Mesothelial cell of epicardium (in vitro differentiated cells): ENCODE data around the gene B3GALNT1. TPM values are rescaled to one million over a fixed set of nuclear protein-coding genes. Genes with fewer than 3 reads are reported as not detected.

Experiments used
- DNase-seq, 2 experiments: peaks; one replicate each; pipeline ENCODE4 v3.0.0; 2021; ENCODE audit warnings: low spot score in 2 of 2; ENCODE audit not compliant: unreplicated experiment in 2 of 2
- H3K27ac Mint-ChIP-seq: 2 replicates; pipeline ENCODE4 v1.8.0; 2021; ENCODE audit warnings: mixed read lengths
- H3K27me3 Mint-ChIP-seq: 2 replicates; pipeline ENCODE4 v1.8.0; 2021; ENCODE audit warnings: low read depth, mixed read lengths
- H3K36me3 Mint-ChIP-seq: 2 replicates; pipeline ENCODE4 v1.8.0; 2021; ENCODE audit warnings: mixed read lengths
- H3K4me1 Mint-ChIP-seq: 2 replicates; pipeline ENCODE4 v1.8.0; 2021; ENCODE audit warnings: mixed read lengths
- H3K4me3 Mint-ChIP-seq: 2 replicates; pipeline ENCODE4 v1.8.0; 2021; ENCODE audit warnings: mild to moderate bottlenecking, moderate library complexity, mixed read lengths
- H3K9me3 Mint-ChIP-seq: 2 replicates; pipeline ENCODE4 v1.8.0; 2021; ENCODE audit warnings: mixed read lengths
- CTCF ChIP-seq: fragments of 200-600 bp; sonication (generic); IDR thresholded peaks from one replicate; pipeline ENCODE4 v1.5.0; 2021; ENCODE audit warnings: antibody characterized with exemption; ENCODE audit not compliant: unreplicated experiment
- total RNA-seq: library from RNA; stranded (reverse); gene quantifications from 3 replicates; pipeline ENCODE4 v1.2.1, GENCODE V29; 2021

B3GALNT1 gene
- total RNA-seq, 1 donor from 2014 or later, result 31.1 TPM

DNA sequence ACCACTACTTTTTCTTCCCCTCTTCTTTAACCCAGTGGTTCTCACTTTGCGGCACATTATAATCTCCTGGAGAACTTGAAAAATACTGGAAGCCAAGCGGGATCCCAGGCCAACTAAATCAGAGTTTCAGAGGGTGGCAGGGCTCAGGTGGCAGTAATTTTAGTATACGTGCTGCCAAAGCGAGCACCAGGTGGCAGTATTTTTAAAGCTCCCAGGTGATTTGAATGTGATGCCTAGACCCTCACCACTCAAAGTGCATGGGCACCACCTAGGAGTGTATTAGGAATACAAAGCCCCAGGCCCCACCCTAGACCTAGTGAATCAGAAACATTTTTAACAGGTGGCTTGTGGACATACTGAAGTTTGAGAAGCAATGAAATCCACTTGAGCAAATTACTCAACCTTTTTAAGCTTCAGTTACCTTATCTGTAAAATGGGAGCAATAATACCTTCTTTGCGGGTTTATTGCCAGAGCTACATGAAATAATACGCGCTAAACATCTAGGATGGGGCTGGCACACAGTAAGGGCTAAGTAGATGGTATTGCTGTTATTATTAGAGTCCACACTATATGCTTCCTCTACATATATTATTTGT, 8.3 kb downstream of the B3GALNT1 start:
- Mint-ChIP-seq H3K4me3 (no peak overlapping the region), H3K27me3 (no peaks in the 10 kb centered on the region), H3K9me3 (no peaks in the 10 kb centered on the region), H3K4me1 (no peaks in the 10 kb centered on the region), H3K27ac (no peak overlapping the region), H3K36me3 (peaks cover 38% of the 10 kb centered on the region)
- no peak for TF ChIP-seq CTCF
- DNase-seq, result no peak

DNA sequence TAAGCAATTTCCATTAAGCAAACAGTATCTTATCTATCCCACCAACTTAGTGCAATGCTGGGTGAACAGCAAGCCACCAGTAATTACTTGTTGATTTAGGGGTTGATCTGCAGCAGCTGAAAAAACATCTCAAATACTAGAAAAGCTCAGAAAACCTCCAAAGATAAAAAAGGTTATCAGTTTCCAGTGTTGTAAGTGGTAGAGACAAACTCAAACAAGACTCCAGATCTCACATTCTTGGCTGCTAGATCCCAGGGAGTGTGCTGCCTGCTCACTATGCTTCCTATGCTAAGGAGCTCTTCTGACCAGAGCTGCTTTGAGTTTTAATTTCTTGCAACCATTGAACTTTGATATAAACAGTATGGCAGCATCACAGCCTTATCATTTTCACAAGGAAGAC, 11.3 kb downstream of the B3GALNT1 start:
- H3K36me3 Mint-ChIP-seq, result peaks cover 23% of the 10 kb centered on the region
- H3K4me3 Mint-ChIP-seq, result no peak overlapping the region
- H3K27me3 Mint-ChIP-seq, result no peaks in the 10 kb centered on the region
- no peak for TF ChIP-seq CTCF
- no peak overlapping the region for H3K27ac Mint-ChIP-seq
- H3K4me1 Mint-ChIP-seq, result no peaks in the 10 kb centered on the region
- no peaks in the 10 kb centered on the region for H3K9me3 Mint-ChIP-seq
- no peak for DNase-seq

DNA sequence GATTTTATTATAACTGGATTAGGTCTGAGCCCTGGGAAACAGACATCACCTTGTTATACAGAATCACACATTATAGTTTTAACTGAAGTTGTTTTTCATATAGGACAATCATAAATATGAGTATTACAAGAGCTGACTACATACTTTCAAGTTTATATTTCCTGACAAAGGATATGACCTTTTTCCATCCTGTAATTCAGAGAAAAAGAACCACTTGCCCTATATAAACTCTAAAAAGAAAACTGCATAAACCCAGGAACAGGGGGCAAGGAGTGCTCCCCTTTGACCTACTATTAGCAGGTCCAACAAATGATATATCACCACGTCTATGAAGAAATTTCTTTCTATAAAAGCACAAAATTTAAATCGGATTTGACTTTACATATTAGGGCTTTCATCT, 20.9 kb downstream of the B3GALNT1 start:
- Mint-ChIP-seq H3K27me3 (no peaks in the 10 kb centered on the region), H3K4me1 (no peaks in the 10 kb centered on the region), H3K27ac (no peak overlapping the region), H3K4me3 (no peak overlapping the region), H3K36me3 (peaks cover 33% of the 10 kb centered on the region), H3K9me3 (no peaks in the 10 kb centered on the region)
- DNase-seq, result no peak
- TF ChIP-seq CTCF, result no peak

- H3K36me3 Mint-ChIP-seq, result peaks cover 24% of the 10 kb centered on the region
- no peak overlapping the region for H3K27ac Mint-ChIP-seq
- no peak overlapping the region for H3K4me3 Mint-ChIP-seq
- H3K9me3 Mint-ChIP-seq, result no peaks in the 10 kb centered on the region
- no peaks in the 10 kb centered on the region for H3K4me1 Mint-ChIP-seq
- TF ChIP-seq CTCF, result no peak
- no peaks in the 10 kb centered on the region for H3K27me3 Mint-ChIP-seq
- DNase-seq, result no peak
These were observed 22.0 kb downstream of the B3GALNT1 start for GRCh38 chr3:161083131-161083530.

- Mint-ChIP-seq H3K27ac (peak overlapping the region; percentile 4), H3K36me3 (peaks cover 18% of the 10 kb centered on the region), H3K9me3 (no peaks in the 10 kb centered on the region), H3K4me1 (no peaks in the 10 kb centered on the region), H3K4me3 (no peak overlapping the region), H3K27me3 (no peaks in the 10 kb centered on the region)
- no peak for TF ChIP-seq CTCF
- no peak for DNase-seq
These were observed 23.1 kb downstream of the B3GALNT1 start for GRCh38 chr3:161082063-161082462.

DNA sequence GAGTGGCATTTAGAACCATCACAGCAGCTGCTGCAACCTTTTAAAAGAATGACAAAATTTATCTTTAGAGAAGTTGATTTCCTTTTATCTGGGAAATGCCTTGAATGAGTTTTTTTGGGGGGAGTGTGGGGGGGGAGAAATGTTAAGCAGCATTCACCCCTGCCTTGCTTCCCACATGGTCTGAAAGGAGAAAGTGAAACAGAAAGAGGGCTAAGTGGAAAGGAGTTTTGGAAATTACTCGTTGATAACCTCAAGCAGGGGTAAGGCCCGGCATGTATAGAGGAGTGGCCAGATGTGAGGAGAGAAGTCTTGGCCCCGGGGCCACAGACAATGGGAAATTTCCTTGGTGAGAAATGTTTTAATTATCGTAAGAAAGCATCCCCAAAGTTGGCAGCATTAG, 23.5 kb downstream of the B3GALNT1 start:
- no peaks in the 10 kb centered on the region for H3K9me3 Mint-ChIP-seq
- H3K27ac Mint-ChIP-seq, result no peak overlapping the region
- TF ChIP-seq CTCF, result no peak

More for the DNA sequence above, 23.5 kb downstream of the B3GALNT1 start:
- peaks cover 15% of the 10 kb centered on the region for H3K36me3 Mint-ChIP-seq
- no peak overlapping the region for H3K4me3 Mint-ChIP-seq
- no peak for DNase-seq
- H3K27me3 Mint-ChIP-seq, result no peaks in the 10 kb centered on the region
- no peaks in the 10 kb centered on the region for H3K4me1 Mint-ChIP-seq
